Neural cell (in vitro differentiated cells): ENCODE data around the gene LENEP.

Source experiments
- EP300 ChIP-seq: fragments of 450-650 bp; conservative IDR thresholded peaks from 2 replicates; pipeline ENCODE4 v1.6.1; 2014; ENCODE audit warnings: antibody characterized with exemption, mild to moderate bottlenecking, moderate library complexity; ENCODE audit not compliant: poor library complexity, severe bottlenecking
- EZH2 ChIP-seq: fragments of 200-600, 300-800 bp; shearing (Covaris generic), sonication (generic); IDR thresholded peaks from 2 replicates; pipeline ENCODE4 v1.6.1; 2014; ENCODE audit warnings: antibody characterized with exemption, low read length, borderline replicate concordance, mild to moderate bottlenecking; ENCODE audit not compliant: insufficient read depth, poor library complexity, severe bottlenecking
- POLR2AphosphoS5 ChIP-seq: IDR thresholded peaks from 2 replicates; pipeline ENCODE4 v1.6.1; 2012
- RAD21 ChIP-seq: fragments of 450-650 bp; conservative IDR thresholded peaks from 2 replicates; pipeline ENCODE4 v1.6.1; 2014; ENCODE audit warnings: antibody characterized with exemption, mild to moderate bottlenecking, moderate library complexity
- TAF1 ChIP-seq: IDR thresholded peaks from 2 replicates; pipeline ENCODE4 v1.6.1; 2012; ENCODE audit warnings: low read depth
- TF ChIP-seq, protein P1 (sequence below): IDR thresholded peaks from 2 replicates; pipeline ENCODE4 v1.6.1; 2012; ENCODE audit warnings: borderline replicate concordance
- TF ChIP-seq, protein P2 (sequence below): fragments of 450-650 bp; IDR thresholded peaks from 2 replicates; pipeline ENCODE4 v1.5.1; 2014; ENCODE audit warnings: antibody characterized with exemption, mild to moderate bottlenecking, moderate library complexity; ENCODE audit not compliant: poor library complexity, severe bottlenecking

DNA sequence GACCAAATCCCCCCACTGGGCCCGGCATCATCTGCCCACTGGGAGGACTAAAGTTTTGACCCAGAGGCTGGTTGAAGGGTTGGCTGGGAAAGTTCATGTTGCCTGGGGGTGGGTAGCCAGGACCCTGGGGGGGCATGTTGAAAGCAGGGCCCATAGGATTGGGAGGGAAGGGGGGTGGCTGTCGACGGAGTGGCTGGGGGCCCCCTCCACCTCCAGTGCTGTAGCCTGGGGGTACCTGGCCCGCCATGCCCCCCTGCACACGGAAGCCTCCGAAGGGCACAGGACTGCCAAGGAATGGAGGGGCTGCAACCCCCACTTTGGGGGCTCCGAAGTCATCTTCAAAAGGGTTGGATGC lies 34.0 kb upstream of the LENEP start:
- TF ChIP-seq, protein P1, sequence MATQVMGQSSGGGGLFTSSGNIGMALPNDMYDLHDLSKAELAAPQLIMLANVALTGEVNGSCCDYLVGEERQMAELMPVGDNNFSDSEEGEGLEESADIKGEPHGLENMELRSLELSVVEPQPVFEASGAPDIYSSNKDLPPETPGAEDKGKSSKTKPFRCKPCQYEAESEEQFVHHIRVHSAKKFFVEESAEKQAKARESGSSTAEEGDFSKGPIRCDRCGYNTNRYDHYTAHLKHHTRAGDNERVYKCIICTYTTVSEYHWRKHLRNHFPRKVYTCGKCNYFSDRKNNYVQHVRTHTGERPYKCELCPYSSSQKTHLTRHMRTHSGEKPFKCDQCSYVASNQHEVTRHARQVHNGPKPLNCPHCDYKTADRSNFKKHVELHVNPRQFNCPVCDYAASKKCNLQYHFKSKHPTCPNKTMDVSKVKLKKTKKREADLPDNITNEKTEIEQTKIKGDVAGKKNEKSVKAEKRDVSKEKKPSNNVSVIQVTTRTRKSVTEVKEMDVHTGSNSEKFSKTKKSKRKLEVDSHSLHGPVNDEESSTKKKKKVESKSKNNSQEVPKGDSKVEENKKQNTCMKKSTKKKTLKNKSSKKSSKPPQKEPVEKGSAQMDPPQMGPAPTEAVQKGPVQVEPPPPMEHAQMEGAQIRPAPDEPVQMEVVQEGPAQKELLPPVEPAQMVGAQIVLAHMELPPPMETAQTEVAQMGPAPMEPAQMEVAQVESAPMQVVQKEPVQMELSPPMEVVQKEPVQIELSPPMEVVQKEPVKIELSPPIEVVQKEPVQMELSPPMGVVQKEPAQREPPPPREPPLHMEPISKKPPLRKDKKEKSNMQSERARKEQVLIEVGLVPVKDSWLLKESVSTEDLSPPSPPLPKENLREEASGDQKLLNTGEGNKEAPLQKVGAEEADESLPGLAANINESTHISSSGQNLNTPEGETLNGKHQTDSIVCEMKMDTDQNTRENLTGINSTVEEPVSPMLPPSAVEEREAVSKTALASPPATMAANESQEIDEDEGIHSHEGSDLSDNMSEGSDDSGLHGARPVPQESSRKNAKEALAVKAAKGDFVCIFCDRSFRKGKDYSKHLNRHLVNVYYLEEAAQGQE: no peak
- no peak for TF ChIP-seq EZH2
- TF ChIP-seq, protein P2, sequence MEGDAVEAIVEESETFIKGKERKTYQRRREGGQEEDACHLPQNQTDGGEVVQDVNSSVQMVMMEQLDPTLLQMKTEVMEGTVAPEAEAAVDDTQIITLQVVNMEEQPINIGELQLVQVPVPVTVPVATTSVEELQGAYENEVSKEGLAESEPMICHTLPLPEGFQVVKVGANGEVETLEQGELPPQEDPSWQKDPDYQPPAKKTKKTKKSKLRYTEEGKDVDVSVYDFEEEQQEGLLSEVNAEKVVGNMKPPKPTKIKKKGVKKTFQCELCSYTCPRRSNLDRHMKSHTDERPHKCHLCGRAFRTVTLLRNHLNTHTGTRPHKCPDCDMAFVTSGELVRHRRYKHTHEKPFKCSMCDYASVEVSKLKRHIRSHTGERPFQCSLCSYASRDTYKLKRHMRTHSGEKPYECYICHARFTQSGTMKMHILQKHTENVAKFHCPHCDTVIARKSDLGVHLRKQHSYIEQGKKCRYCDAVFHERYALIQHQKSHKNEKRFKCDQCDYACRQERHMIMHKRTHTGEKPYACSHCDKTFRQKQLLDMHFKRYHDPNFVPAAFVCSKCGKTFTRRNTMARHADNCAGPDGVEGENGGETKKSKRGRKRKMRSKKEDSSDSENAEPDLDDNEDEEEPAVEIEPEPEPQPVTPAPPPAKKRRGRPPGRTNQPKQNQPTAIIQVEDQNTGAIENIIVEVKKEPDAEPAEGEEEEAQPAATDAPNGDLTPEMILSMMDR: no peak
- TF ChIP-seq EP300: no peak
- no peak for TF ChIP-seq TAF1
- TF ChIP-seq POLR2AphosphoS5: no peak
- no peak for TF ChIP-seq RAD21
